HepG2 (cell line): ENCODE measurements around the gene HYAL1. TPM values are rescaled to one million over a fixed set of nuclear protein-coding genes. Genes with fewer than 3 reads are reported as not detected.

Experiments
- CEBPG ChIP-seq: IDR thresholded peaks from 2 replicates; pipeline ENCODE4 v1.6.1; 2016
- FOXK1 ChIP-seq: sonication (generic); formaldehyde crosslinking; IDR thresholded peaks from 2 replicates; pipeline ENCODE4 v1.4.0; 2020; ENCODE audit warnings: low read depth, missing genetic modification reagents, borderline replicate concordance
- HMG20A ChIP-seq: IDR thresholded peaks from 2 replicates; pipeline ENCODE4 v1.6.1; 2016; ENCODE audit warnings: borderline replicate concordance
- MAF1 ChIP-seq: sonication (generic); formaldehyde crosslinking; IDR thresholded peaks from 2 replicates; pipeline ENCODE4 v1.5.0; 2020; ENCODE audit warnings: missing genetic modification reagents, borderline replicate concordance
- MED1 ChIP-seq: sonication (generic); formaldehyde crosslinking; IDR thresholded peaks from 2 replicates; pipeline ENCODE4 v1.4.0; 2020; ENCODE audit warnings: missing genetic modification reagents
- NFKBIZ ChIP-seq: IDR thresholded peaks from 2 replicates; pipeline ENCODE4 v1.6.1; 2018; ENCODE audit warnings: missing genetic modification reagents, missing compliant biosample characterization
- NR2C2 ChIP-seq: sonication (generic); formaldehyde crosslinking; IDR thresholded peaks from 2 replicates; pipeline ENCODE4 v1.4.0; 2020; ENCODE audit warnings: missing genetic modification reagents, mild to moderate bottlenecking, moderate library complexity, borderline replicate concordance
- NR2F1 ChIP-seq, 2 experiments: fragments of 450-650 bp in 1 of 2; formaldehyde crosslinking in 1 of 2; IDR thresholded peaks; 2 replicates each; pipeline versions ENCODE4 v1.5.0 to v1.6.1; 2016 to 2020; ENCODE audit warnings: mild to moderate bottlenecking in 1 of 2, missing compliant biosample characterization in 1 of 2, missing genetic modification reagents in 1 of 2, moderate library complexity in 1 of 2
- NR2F6 ChIP-seq, 2 experiments: IDR thresholded peaks; 2 replicates each; pipeline ENCODE4 v1.6.1; 2016; ENCODE audit warnings: antibody characterized with exemption in 1 of 2, mild to moderate bottlenecking in 1 of 2
- POLR2A ChIP-seq, 2 experiments: IDR thresholded peaks; 2 replicates each; pipeline ENCODE4 v1.6.1; 2011; ENCODE audit warnings: low read depth in 2 of 2, low read length in 2 of 2, mild to moderate bottlenecking in 1 of 2, moderate library complexity in 1 of 2; ENCODE audit not compliant: insufficient read depth in 1 of 2
- POLR2AphosphoS5 ChIP-seq: IDR thresholded peaks from 2 replicates; pipeline ENCODE4 v1.6.1; 2012; ENCODE audit warnings: low read depth, low read length
- RXRB ChIP-seq: IDR thresholded peaks from 2 replicates; pipeline ENCODE4 v1.6.1; 2016; ENCODE audit warnings: borderline replicate concordance, missing genetic modification reagents, missing compliant biosample characterization
- SOX13 ChIP-seq, 3 experiments: fragments of 450-650 bp in 1 of 3; sonication (generic) in 1 of 3; formaldehyde crosslinking in 1 of 3; IDR thresholded peaks in 2 of 3; conservative IDR thresholded peaks in 1 of 3; 2 replicates each; pipeline versions ENCODE4 v1.5.0 to v1.6.1; 2016 to 2020; ENCODE audit warnings: antibody characterized with exemption in 1 of 3, mild to moderate bottlenecking in 1 of 3, missing compliant biosample characterization in 1 of 3, missing genetic modification reagents in 1 of 3, moderate library complexity in 1 of 3
- ZNF12 ChIP-seq: sonication (generic); formaldehyde crosslinking; IDR thresholded peaks from 2 replicates; pipeline ENCODE4 v1.5.0; 2020; ENCODE audit warnings: missing genetic modification reagents
- ZNF224 ChIP-seq: sonication (generic); formaldehyde crosslinking; IDR thresholded peaks from 2 replicates; pipeline ENCODE4 v1.5.0; 2020; ENCODE audit warnings: mild to moderate bottlenecking, missing genetic modification reagents
- ZNF3 ChIP-seq: IDR thresholded peaks from 2 replicates; pipeline ENCODE4 v1.7.0; 2017; ENCODE audit warnings: inconsistent platforms
- ZNF333 ChIP-seq: sonication (generic); formaldehyde crosslinking; IDR thresholded peaks from 2 replicates; pipeline ENCODE4 v1.4.0; 2020; ENCODE audit warnings: mild to moderate bottlenecking, missing genetic modification reagents, borderline replicate concordance
- ZNF550 ChIP-seq: sonication (generic); formaldehyde crosslinking; IDR thresholded peaks from 2 replicates; pipeline ENCODE4 v1.4.0; 2020; ENCODE audit warnings: mild to moderate bottlenecking, missing genetic modification reagents, borderline replicate concordance
- ZNF724P ChIP-seq: sonication (generic); formaldehyde crosslinking; IDR thresholded peaks from 2 replicates; pipeline ENCODE4 v1.8.0; 2022; ENCODE audit warnings: missing genetic modification reagents, borderline replicate concordance
- ZNF749 ChIP-seq: sonication (generic); formaldehyde crosslinking; IDR thresholded peaks from 2 replicates; pipeline ENCODE4 v1.8.0; 2022; ENCODE audit warnings: mild to moderate bottlenecking, missing genetic modification reagents, moderate library complexity, borderline replicate concordance
- ZNF879 ChIP-seq: sonication (generic); formaldehyde crosslinking; IDR thresholded peaks from 2 replicates; pipeline ENCODE4 v1.8.1; 2023; ENCODE audit warnings: missing genetic modification reagents
- polyA plus RNA-seq, 8 experiments: library from polyadenylated mRNA; depleted of rRNA in 3 of 8; stranded (reverse) in 7 of 8; unstranded in 1 of 8; fragments of >200 nt; fragmentation: Illumina TruSeq in 4 of 8; extraction: Trizol in 4 of 8; gene quantifications; 2 replicates each; pipeline versions ENCODE4 v1.2.1 to v1.2.3, GENCODE V29; 2011 to 2016; ENCODE audit warnings: low read depth in 4 of 8, missing spikeins in 1 of 8, mixed read lengths in 1 of 8; ENCODE audit not compliant: insufficient read depth in 1 of 8
- total RNA-seq, 5 experiments: library from RNA; depleted of rRNA; stranded (reverse); fragments of >200 nt; fragmentation: Illumina TruSeq; extraction: Trizol; gene quantifications; 2 replicates each; pipeline ENCODE4 v1.2.3, GENCODE V29; 2016; ENCODE audit warnings: low read depth in 1 of 5
- TF ChIP-seq, protein P1 (sequence below): sonication (generic); formaldehyde crosslinking; IDR thresholded peaks from 2 replicates; pipeline ENCODE4 v1.4.0; 2020; ENCODE audit warnings: low read depth, missing genetic modification reagents
- TF ChIP-seq, protein P2 (sequence below): IDR thresholded peaks from 2 replicates; pipeline ENCODE4 v1.6.1; 2016; ENCODE audit warnings: low read depth
- TF ChIP-seq, protein P3 (sequence below): IDR thresholded peaks from 2 replicates; pipeline ENCODE4 v1.6.1; 2016; ENCODE audit warnings: low read depth, control low read depth

Gene HYAL1
- total and polyA plus RNA-seq, 2 of the 13 experiments (the other 11 are each of a cell fraction or from before 2014, with no cell fraction given) = 76.5 to 193 TPM

DNA sequence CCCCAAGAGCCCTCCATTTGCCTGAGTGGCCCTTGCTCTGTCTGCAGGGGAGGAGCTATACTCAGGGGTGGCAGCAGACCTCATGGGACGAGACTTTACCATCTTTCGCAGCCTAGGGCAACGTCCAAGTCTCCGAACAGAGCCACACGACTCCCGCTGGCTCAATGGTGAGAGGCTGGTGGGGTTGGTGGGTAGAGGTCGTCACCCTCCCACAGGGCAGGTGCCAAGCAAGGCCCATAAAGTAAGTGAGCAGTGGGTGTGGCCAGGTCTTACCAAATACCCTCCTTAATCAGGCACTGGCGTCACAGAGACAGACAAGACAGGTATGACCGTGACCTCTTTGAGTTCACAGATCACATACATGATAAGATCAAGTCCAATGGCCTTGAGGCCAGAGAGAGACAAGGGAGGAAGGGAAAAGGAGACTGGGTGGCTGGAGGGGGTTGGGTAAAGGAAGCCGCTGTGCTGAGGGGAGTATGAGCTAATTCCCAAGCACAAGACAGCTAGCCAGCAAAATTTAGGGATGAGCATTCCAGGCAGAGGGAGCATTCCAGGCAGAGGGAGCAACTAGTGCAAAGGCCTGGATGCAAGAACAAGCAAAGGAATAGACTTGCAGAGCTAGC lies 31.9 kb downstream of the HYAL1 start (continued):
- TF ChIP-seq, protein P1, sequence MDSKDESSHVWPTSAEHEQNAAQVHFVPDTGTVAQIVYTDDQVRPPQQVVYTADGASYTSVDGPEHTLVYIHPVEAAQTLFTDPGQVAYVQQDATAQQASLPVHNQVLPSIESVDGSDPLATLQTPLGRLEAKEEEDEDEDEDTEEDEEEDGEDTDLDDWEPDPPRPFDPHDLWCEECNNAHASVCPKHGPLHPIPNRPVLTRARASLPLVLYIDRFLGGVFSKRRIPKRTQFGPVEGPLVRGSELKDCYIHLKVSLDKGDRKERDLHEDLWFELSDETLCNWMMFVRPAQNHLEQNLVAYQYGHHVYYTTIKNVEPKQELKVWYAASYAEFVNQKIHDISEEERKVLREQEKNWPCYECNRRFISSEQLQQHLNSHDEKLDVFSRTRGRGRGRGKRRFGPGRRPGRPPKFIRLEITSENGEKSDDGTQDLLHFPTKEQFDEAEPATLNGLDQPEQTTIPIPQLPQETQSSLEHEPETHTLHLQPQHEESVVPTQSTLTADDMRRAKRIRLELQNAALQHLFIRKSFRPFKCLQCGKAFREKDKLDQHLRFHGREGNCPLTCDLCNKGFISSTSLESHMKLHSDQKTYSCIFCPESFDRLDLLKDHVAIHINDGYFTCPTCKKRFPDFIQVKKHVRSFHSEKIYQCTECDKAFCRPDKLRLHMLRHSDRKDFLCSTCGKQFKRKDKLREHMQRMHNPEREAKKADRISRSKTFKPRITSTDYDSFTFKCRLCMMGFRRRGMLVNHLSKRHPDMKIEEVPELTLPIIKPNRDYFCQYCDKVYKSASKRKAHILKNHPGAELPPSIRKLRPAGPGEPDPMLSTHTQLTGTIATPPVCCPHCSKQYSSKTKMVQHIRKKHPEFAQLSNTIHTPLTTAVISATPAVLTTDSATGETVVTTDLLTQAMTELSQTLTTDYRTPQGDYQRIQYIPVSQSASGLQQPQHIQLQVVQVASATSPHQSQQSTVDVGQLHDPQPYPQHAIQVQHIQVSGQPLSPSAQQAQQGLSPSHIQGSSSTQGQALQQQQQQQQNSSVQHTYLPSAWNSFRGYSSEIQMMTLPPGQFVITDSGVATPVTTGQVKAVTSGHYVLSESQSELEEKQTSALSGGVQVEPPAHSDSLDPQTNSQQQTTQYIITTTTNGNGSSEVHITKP (CRISPR knock-in tag) = 0 out of 2 replicates have a peak, but pooled peaks have one; percentile 37
- TF ChIP-seq ZNF333 (no peak), CEBPG (peak; percentile 61), SOX13 (IDR thresholded peaks at IDR 0.05) (no peak), SOX13 (CRISPR knock-in tag; conservative IDR thresholded peaks at IDR 0.05 in 1 of 2, IDR thresholded peaks at IDR 0.05 in 1 of 2) (peak in 1 of 2 experiments; percentile 54; a peak in 2 of 4 replicates), MAF1 (CRISPR knock-in tag) (no peak), ZNF224 (CRISPR knock-in tag) (no peak), FOXK1 (CRISPR knock-in tag) (no peak), ZNF749 (CRISPR knock-in tag) (no peak), POLR2A (IDR thresholded peaks at IDR 0.05; ENCODE audit: insufficient read depth in 1 of 2, low read depth in 2 of 2, low read length in 2 of 2) (peak in 1 of 2 experiments; percentile 86; a peak in 2 of 4 replicates), MED1 (CRISPR knock-in tag) (peak; percentile 45; the same call in 1 of the 2 replicates), NFKBIZ (no peak), HMG20A (CRISPR knock-in tag) (peak; percentile 55; the same call in 1 of the 2 replicates), ZNF12 (CRISPR knock-in tag) (0 out of 2 replicates have a peak, but pooled peaks have one; percentile 30), ZNF550 (CRISPR knock-in tag) (0 out of 2 replicates have a peak, but pooled peaks have one; percentile 52), ZNF879 (CRISPR knock-in tag) (0 out of 2 replicates have a peak, but pooled peaks have one; percentile 23), ZNF3 (CRISPR knock-in tag) (no peak), RXRB (peak; percentile 82), POLR2AphosphoS5 (peak; percentile 58), NR2F1 (CRISPR knock-in tag; IDR thresholded peaks at IDR 0.05) (peak in 1 of 2 experiments; percentile 49; a peak in 1 of 4 replicates), ZNF724P (CRISPR knock-in tag) (0 out of 2 replicates have a peak, but pooled peaks have one; percentile 62), NR2F6 (IDR thresholded peaks at IDR 0.05) (peak; percentile 84), NR2F6 (CRISPR knock-in tag; IDR thresholded peaks at IDR 0.05) (peak; percentile 87), NR2C2 (CRISPR knock-in tag) (peak; percentile 82)
- TF ChIP-seq, protein P2, sequence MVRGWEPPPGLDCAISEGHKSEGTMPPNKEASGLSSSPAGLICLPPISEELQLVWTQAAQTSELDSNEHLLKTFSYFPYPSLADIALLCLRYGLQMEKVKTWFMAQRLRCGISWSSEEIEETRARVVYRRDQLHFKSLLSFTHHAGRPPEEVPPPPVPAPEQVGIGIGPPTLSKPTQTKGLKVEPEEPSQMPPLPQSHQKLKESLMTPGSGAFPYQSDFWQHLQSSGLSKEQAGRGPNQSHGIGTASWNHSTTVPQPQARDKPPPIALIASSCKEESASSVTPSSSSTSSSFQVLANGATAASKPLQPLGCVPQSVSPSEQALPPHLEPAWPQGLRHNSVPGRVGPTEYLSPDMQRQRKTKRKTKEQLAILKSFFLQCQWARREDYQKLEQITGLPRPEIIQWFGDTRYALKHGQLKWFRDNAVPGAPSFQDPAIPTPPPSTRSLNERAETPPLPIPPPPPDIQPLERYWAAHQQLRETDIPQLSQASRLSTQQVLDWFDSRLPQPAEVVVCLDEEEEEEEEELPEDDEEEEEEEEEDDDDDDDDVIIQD (CRISPR knock-in tag) = no peak
- TF ChIP-seq, protein P3, sequence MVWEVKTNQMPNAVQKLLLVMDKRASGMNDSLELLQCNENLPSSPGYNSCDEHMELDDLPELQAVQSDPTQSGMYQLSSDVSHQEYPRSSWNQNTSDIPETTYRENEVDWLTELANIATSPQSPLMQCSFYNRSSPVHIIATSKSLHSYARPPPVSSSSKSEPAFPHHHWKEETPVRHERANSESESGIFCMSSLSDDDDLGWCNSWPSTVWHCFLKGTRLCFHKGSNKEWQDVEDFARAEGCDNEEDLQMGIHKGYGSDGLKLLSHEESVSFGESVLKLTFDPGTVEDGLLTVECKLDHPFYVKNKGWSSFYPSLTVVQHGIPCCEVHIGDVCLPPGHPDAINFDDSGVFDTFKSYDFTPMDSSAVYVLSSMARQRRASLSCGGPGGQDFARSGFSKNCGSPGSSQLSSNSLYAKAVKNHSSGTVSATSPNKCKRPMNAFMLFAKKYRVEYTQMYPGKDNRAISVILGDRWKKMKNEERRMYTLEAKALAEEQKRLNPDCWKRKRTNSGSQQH = no peak
